AG04450 (cell line): Measurements from ENCODE around the gene CHURC1. TPM values are rescaled to one million over a fixed set of nuclear protein-coding genes. Genes with fewer than 3 reads are reported as not detected.
A peak's percentile ranks its signal among the peaks of the same experiment; 100 is the strongest.

ENCODE experiments used
- CTCF ChIA-PET: fragments of 300-600, 350-600 bp; formaldehyde crosslinking; extraction: SDS; loops from one replicate; lab custom pipeline; 2022; ENCODE audit warnings: antibody characterized with exemption, inconsistent platforms; lab: Charles Lee
- POLR2A ChIA-PET: fragments of 350-600 bp; formaldehyde crosslinking; extraction: SDS; loops from one replicate; lab custom pipeline; 2021; ENCODE audit warnings: antibody characterized with exemption, inconsistent platforms; lab: Yijun Ruan, JAX
- DNase-seq: peaks from one replicate; pipeline ENCODE4 v3.0.0-alpha.2; 2011; ENCODE audit warnings: low read depth, low spot score
- H3K27ac ChIP-seq: one replicate; pipeline ENCODE4 v1.5.1; 2012; ENCODE audit warnings: low read depth, low read length, control low read depth
- H3K27me3 ChIP-seq: one replicate; pipeline ENCODE4 v1.6.0; 2012; ENCODE audit warnings: low read length; ENCODE audit not compliant: control insufficient read depth, insufficient read depth
- H3K4me3 ChIP-seq: 2 replicates; pipeline ENCODE4 v1.5.1; 2011; ENCODE audit warnings: mild to moderate bottlenecking, low read depth, low read length, control low read depth
- H3K9me3 ChIP-seq: 2 replicates; pipeline ENCODE4 v1.5.1; 2012; ENCODE audit warnings: low read length; ENCODE audit not compliant: control insufficient read depth, insufficient read depth
- CTCF ChIP-seq: IDR thresholded peaks from 2 replicates; pipeline ENCODE4 v1.5.1; 2011; ENCODE audit warnings: low read depth, low read length, control low read depth, inconsistent platforms
- polyA plus RNA-seq: library from polyadenylated mRNA; depleted of rRNA; stranded (reverse); fragments of >200 nt; gene quantifications from 2 replicates; pipeline ENCODE4 v1.2.3, GENCODE V29; 2011

Gene CHURC1
- polyA plus RNA-seq, 1 experiment: 113 TPM

- no peak for DNase-seq
- Histone ChIP-seq H3K4me3 (no peak overlapping the region), H3K27me3 (peaks cover 77% of the 10 kb centered on the region), H3K27ac (no peak overlapping the region), H3K9me3 (no peaks in the 10 kb centered on the region; the same call in 1 of the 2 replicates)
- TF ChIP-seq CTCF: no peak
- ChIA-PET POLR2A (no interaction called here), CTCF (interaction anchor here (0.9 kb wide), 1 partner anchor 14 kb away, joined by 4 read pairs; no protein-coding TSS in a partner anchor)
Observed at GRCh38 chr14:64877846-64878245, 36.4 kb upstream of the CHURC1 start.

GRCh38 chr14:64878837-64879634 is 35.2 kb upstream of the CHURC1 start:
- Histone ChIP-seq H3K27me3 (peaks cover 78% of the 10 kb centered on the region), H3K4me3 (no peak overlapping the region), H3K9me3 (no peaks in the 10 kb centered on the region; the same call in 1 of the 2 replicates), H3K27ac (no peak overlapping the region)
- no peak for DNase-seq
- no peak for TF ChIP-seq CTCF
- ChIA-PET CTCF (interaction anchor here (0.7 to 5.2 kb wide), 4 partner anchors 12 to 55 kb away, joined by 3 to 43 read pairs (median 4); no protein-coding TSS in a partner anchor), POLR2A (no interaction called here)

- peak within 1 kb of the TSS; percentile 29; the same call in 1 of the 2 replicates for H3K4me3 ChIP-seq
- no peak for DNase-seq
- ChIA-PET POLR2A (no interaction called here), CTCF (interaction anchor here (0.7 to 5.2 kb wide), 4 partner anchors 12 to 57 kb away, joined by 3 to 43 read pairs (median 10); no protein-coding TSS in a partner anchor)
- no peaks in the 10 kb centered on the region; the same call in 1 of the 2 replicates for H3K9me3 ChIP-seq
- no peak for TF ChIP-seq CTCF
- peaks cover 78% of the 10 kb centered on the region for H3K27me3 ChIP-seq
- H3K27ac ChIP-seq: no peak within 1 kb of the TSS
Observed at GRCh38 chr14:64879635-64880220, 34.5 kb upstream of the CHURC1 start, which contains the start of gene SPTB. TSS of gene SPTB (minus strand) at chr14:64879907. CDS start at chr14:64823094, 56,813 bp downstream.

GRCh38 chr14:64880221-64881121 is 33.8 kb upstream of the CHURC1 start:
- Histone ChIP-seq H3K27ac (no peak overlapping the region), H3K9me3 (no peaks in the 10 kb centered on the region; the same call in 1 of the 2 replicates), H3K4me3 (peak overlapping the region; percentile 29; the same call in 1 of the 2 replicates), H3K27me3 (peaks cover 79% of the 10 kb centered on the region)
- ChIA-PET CTCF (interaction anchor here (1.1 to 5.2 kb wide), 3 partner anchors 11 to 57 kb away, joined by 3 to 43 read pairs (median 15); no protein-coding TSS in a partner anchor), POLR2A (no interaction called here)
- no peak for DNase-seq
- no peak for TF ChIP-seq CTCF
